Tibial artery (tissue), 4 donors: ENCODE results near the gene DHTKD1.
"Not testable (repeated sequence)": the region's sequence is repeated elsewhere in the genome, so short reads cannot be mapped to it uniquely, and the experiment has no call there.

ENCODE experiments used
- DNase-seq, 2 donors: peaks; one replicate each; pipeline ENCODE4 v3.0.0-alpha.2; 2019
- H3K27ac ChIP-seq, 2 donors: fragments of 200-600 bp; sonication (generic) in 1 of 2; 1 replicate in 1 of 2; 2 replicates in 1 of 2; pipeline ENCODE4 v1.5.1; 2018 to 2019; ENCODE audit warnings: mild to moderate bottlenecking in 1 of 2
- H3K27me3 ChIP-seq, 2 donors: fragments of 200-600 bp; sonication (generic) in 1 of 2; one replicate each; pipeline versions ENCODE4 v1.5.1 to v1.6.0; 2016 to 2019
- H3K36me3 ChIP-seq, 3 donors: fragments of 200-600 bp; sonication (generic) in 2 of 3; one replicate each; pipeline ENCODE4 v1.5.1; 2016 to 2019; ENCODE audit warnings: mild to moderate bottlenecking in 2 of 3
- H3K4me1 ChIP-seq, 4 donors: fragments of 200-600 bp; sonication (generic) in 2 of 4; 1 replicate in 3 of 4; 2 replicates in 1 of 4; pipeline ENCODE4 v1.5.1; 2016 to 2019
- H3K4me3 ChIP-seq, 2 donors: fragments of 200-600 bp; sonication (generic) in 1 of 2; 1 replicate in 1 of 2; 2 replicates in 1 of 2; pipeline ENCODE4 v1.5.1; 2018 to 2019; ENCODE audit warnings: mild to moderate bottlenecking in 2 of 2
- H3K9me3 ChIP-seq, 3 donors: fragments of 200-600 bp; sonication (generic) in 1 of 3; one replicate each; pipeline ENCODE4 v1.5.1; 2016 to 2019
- intact Hi-C: fragments of 100-400 bp; cut with DNase I; formaldehyde crosslinking; loops from one replicate; pipeline ENCODE4 v1.15.0; 2023; ENCODE audit warnings: low total_unique reads
- TF ChIP-seq, protein P1 (sequence below), 2 experiments: fragments of 200-600 bp in 1 of 2; fragments of 450-650 bp in 1 of 2; IDR thresholded peaks; one replicate each; pipeline ENCODE4 v1.5.1; 2017 to 2019; ENCODE audit warnings: antibody characterized with exemption in 2 of 2, mild to moderate bottlenecking in 1 of 2, moderate library complexity in 1 of 2

The DHTKD1 gene

DNA sequence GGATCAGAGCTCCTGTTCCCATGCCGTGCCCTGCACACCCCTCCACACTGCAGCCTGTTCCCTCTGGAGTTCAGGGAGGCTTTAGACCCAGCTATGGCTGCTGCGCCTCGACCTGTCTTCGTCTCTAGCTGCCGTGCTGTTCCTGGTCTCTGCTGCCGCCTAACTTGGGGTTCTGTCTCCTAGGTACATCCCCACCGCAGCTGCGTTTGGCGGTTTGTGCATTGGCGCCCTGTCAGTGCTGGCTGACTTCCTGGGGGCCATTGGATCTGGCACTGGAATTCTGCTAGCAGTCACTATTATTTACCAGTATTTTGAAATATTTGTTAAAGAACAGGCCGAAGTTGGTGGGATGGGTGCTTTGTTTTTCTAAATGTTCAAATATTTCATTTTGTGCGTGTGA, 95.3 kb downstream of the DHTKD1 start:
- no peak overlapping the region for H3K4me3 ChIP-seq
- H3K27me3 ChIP-seq: no peaks in the 10 kb centered on the region
- intact Hi-C loops: no loop called here
- TF ChIP-seq, protein P1, sequence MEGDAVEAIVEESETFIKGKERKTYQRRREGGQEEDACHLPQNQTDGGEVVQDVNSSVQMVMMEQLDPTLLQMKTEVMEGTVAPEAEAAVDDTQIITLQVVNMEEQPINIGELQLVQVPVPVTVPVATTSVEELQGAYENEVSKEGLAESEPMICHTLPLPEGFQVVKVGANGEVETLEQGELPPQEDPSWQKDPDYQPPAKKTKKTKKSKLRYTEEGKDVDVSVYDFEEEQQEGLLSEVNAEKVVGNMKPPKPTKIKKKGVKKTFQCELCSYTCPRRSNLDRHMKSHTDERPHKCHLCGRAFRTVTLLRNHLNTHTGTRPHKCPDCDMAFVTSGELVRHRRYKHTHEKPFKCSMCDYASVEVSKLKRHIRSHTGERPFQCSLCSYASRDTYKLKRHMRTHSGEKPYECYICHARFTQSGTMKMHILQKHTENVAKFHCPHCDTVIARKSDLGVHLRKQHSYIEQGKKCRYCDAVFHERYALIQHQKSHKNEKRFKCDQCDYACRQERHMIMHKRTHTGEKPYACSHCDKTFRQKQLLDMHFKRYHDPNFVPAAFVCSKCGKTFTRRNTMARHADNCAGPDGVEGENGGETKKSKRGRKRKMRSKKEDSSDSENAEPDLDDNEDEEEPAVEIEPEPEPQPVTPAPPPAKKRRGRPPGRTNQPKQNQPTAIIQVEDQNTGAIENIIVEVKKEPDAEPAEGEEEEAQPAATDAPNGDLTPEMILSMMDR (IDR thresholded peaks at IDR 0.05): no peak
- H3K36me3 ChIP-seq: peaks cover 51 to 89% (median 80%) of the 10 kb centered on the region in 3 donors
- no peaks in the 10 kb centered on the region for H3K4me1 ChIP-seq
- H3K9me3 ChIP-seq: no peaks in the 10 kb centered on the region
- DNase-seq: no peak
- H3K27ac ChIP-seq: no peak overlapping the region

DNA sequence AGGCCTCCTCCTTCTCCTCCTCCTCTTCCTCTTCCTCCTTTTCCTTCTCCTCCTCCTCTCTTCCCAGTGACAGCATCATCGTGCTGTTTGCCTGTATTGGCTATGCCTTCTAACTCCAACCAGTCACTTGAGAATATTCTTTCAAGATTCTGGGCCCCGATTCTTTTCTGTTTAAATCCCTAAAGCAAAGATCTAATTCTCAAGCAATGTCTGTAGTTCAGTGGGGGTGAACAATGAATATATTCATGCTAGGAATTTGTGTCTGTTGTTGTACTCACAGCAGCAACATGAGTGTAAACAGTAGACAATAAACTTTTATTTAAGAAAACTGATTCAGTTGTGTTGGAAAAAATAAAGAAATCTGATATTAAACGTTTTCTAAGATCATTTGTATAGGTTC, 96.3 kb downstream of the DHTKD1 start:
- H3K9me3 ChIP-seq: no peaks in the 10 kb centered on the region
- intact Hi-C loops: no loop called here
- DNase-seq: no peak
- no peak overlapping the region for H3K27ac ChIP-seq
- H3K4me3 ChIP-seq: no peak overlapping the region
- peaks cover 54 to 93% (median 85%) of the 10 kb centered on the region in 3 donors for H3K36me3 ChIP-seq
- no peaks in the 10 kb centered on the region for H3K4me1 ChIP-seq
- TF ChIP-seq, protein P1 (IDR thresholded peaks at IDR 0.05): no peak
- H3K27me3 ChIP-seq: no peaks in the 10 kb centered on the region

DNA sequence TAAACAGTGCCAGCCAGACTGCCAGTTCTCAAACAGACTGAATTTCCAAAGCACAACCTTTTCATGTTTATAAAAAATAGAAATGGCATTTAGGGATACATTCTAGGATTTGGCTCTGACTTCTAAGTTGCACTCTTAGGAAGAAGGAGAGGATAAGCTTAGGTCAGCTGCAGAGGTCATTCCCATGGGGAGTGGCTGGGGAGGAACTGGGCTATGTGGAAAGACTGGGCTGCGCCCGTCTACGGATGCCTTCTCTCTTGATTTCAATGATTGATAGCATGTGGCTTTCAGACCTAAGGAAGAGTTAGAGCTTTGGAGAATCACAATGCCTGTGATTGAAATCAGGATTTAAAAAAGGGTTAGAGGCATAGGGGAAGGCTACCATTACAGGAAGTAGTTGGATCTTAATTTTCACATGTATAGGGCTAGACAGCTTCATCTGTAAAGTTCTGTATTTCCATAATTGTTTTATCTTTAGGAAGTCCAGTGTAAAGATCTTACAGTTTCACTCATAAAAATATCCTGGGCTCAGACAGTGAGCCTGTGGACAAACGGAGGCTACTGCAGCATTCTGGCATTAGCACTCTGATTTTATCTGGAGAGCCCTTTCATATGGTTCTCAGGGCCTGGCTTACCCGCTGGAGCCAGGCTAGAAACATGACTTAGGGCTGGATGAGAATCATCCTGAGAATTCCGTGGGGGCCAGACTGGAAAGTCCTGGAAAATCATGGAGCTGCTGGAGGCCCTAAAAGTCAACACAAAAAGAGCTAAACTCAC, 97.4 kb downstream of the DHTKD1 start:
- H3K36me3 ChIP-seq: peaks cover 60 to 98% (median 91%) of the 10 kb centered on the region in 3 donors

DNA sequence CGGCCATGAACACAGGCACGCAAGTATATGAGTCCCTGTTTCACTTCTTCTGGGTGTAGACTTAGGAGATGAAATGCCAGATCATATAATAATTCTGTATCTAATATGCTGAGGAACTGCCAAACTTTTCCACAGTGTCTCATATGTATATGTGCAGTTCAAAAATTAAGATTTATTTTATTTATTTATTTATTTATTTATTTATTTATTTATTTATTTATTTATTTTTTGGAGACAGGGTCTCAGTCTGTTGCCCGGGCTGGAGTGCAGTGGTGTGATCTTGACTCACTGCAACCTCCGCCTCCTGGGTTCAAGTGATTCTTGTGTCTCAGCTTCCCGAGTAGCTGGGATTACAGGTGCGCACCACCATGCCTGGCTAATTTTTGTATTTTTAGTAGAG, 102.8 kb downstream of the DHTKD1 start:
- H3K4me3 ChIP-seq, intact Hi-C loops, H3K27me3 ChIP-seq, H3K4me1 ChIP-seq, H3K9me3 ChIP-seq, H3K27ac ChIP-seq, DNase-seq: not testable (repeated sequence)
- peaks cover 76 to 100% (median 98%) of the 10 kb centered on the region in 3 donors for H3K36me3 ChIP-seq

More for the DNA sequence above, 97.4 kb downstream of the DHTKD1 start:
- no peak overlapping the region for H3K4me3 ChIP-seq
- no peak overlapping the region for H3K27ac ChIP-seq
- no peaks in the 10 kb centered on the region for H3K27me3 ChIP-seq
- TF ChIP-seq, protein P1 (IDR thresholded peaks at IDR 0.05): no peak
- intact Hi-C loops: no loop called here
- H3K9me3 ChIP-seq: no peaks in the 10 kb centered on the region
- no peak for DNase-seq
- H3K4me1 ChIP-seq: no peaks in the 10 kb centered on the region
